ENCODE data around the gene TSPO2. TPM values are rescaled to one million over a fixed set of nuclear protein-coding genes. Genes with fewer than 3 reads are reported as not detected.

The TSPO2 gene
- total and polyA plus RNA-seq, 9 of the 15 experiments (the other 6 are each of a cell fraction or from before 2014, with no cell fraction given), result not detected

- TF ChIP-seq ATF4 (CRISPR knock-in tag; IDR thresholded peaks at IDR 0.05) (no peak), KDM5B (IDR thresholded peaks at IDR 0.05; ENCODE audit: insufficient replicate concordance, low read depth, low read length) (no peak), NFXL1 (CRISPR knock-in tag; IDR thresholded peaks at IDR 0.05) (no peak), TBP (optimal IDR thresholded peaks at IDR 0.05; ENCODE audit: low read depth, low read length) (no peak), ELF1 (tag; IDR thresholded peaks at IDR 0.05) (peak; percentile 56; the same call in 1 of the 2 replicates), CTCF (IDR thresholded peaks at IDR 0.05 in 2 of 3, conservative IDR thresholded peaks at IDR 0.05 in 1 of 3; ENCODE audit: insufficient read depth in 2 of 3, low read depth in 1 of 3, low read length in 3 of 3) (no peak), FOXA1 (IDR thresholded peaks at IDR 0.05; ENCODE audit: borderline replicate concordance) (no peak), SPI1 (IDR thresholded peaks at IDR 0.05; ENCODE audit: borderline replicate concordance, low read depth, low read length) (peak; percentile 97), ZNF696 (CRISPR knock-in tag; conservative IDR thresholded peaks at IDR 0.05) (no peak), HDAC8 (tag; IDR thresholded peaks at IDR 0.05) (no peak), ZNF431 (CRISPR knock-in tag; IDR thresholded peaks at IDR 0.05) (no peak), TBL1XR1 (IDR thresholded peaks at IDR 0.05; ENCODE audit: low read length in 2 of 2) (no peak), CSDE1 (IDR thresholded peaks at IDR 0.05) (no peak), DPF2 (IDR thresholded peaks at IDR 0.05) (0 out of 2 replicates have a peak, but pooled peaks have one; percentile 37), CHD2 (IDR thresholded peaks at IDR 0.05; ENCODE audit: low read depth, low read length) (no peak), ZNF239 (CRISPR knock-in tag; IDR thresholded peaks at IDR 0.05) (peak; percentile 86), TRIM28 (IDR thresholded peaks at IDR 0.05) (no peak), BRF1 (IDR thresholded peaks at IDR 0.05; ENCODE audit: borderline replicate concordance, extremely low read depth, insufficient read length) (no peak), RUNX1 (IDR thresholded peaks at IDR 0.05; ENCODE audit: low read depth) (no peak)
These were observed 9.6 kb downstream of the TSPO2 start (continued) for GRCh38 chr6:41051873-41052272.

Data from K562 (cell line).